ENCODE data around the gene RPS24.
A peak's percentile ranks its signal among the peaks of the same experiment; 100 is the strongest.

Gene RPS24

GRCh38 chr10:78045856-78046255 lies 12.2 kb downstream of the RPS24 start:
- no peak for TF ChIP-seq CTCF (IDR thresholded peaks at IDR 0.05; ENCODE audit: control extremely low read depth, extremely low read depth, low read depth, missing control alignments)
- POLR2A ChIA-PET = interaction anchor here (1.7 kb wide), 1 partner anchor 9 kb away, joined by 5 read pairs; no protein-coding TSS in a partner anchor

GRCh38 chr10:78046711-78047269 lies 13.1 kb downstream of the RPS24 start:
- CTCF ChIA-PET = interaction anchor here (0.9 to 7.2 kb wide), 26 partner anchors 8 to 1192 kb away, joined by 3 to 102 read pairs (median 4); partner anchors contain the start of gene POLR3A

More at GRCh38 chr10:78045856-78046255, 12.2 kb downstream of the RPS24 start:
- no peak for DNase-seq (ENCODE audit: extremely low spot score)
- CTCF ChIA-PET = interaction anchor here (1.3 to 7.2 kb wide), 8 partner anchors 9 to 1157 kb away, joined by 3 to 102 read pairs (median 8); no protein-coding TSS in a partner anchor

GRCh38 chr10:78047314-78047891 lies 13.7 kb downstream of the RPS24 start:
- TF ChIP-seq CTCF (IDR thresholded peaks at IDR 0.05; ENCODE audit: control extremely low read depth, extremely low read depth, low read depth, missing control alignments) = peak; percentile 90
- DNase-seq (ENCODE audit: extremely low spot score) = peak; percentile 65
- POLR2A ChIA-PET = interaction anchor here (1.0 kb wide), 1 partner anchor 11 kb away, joined by 3 read pairs; no protein-coding TSS in a partner anchor
- CTCF ChIA-PET = interaction anchor here (0.6 to 7.2 kb wide), 35 partner anchors 8 to 1191 kb away, joined by 3 to 102 read pairs (median 4); partner anchors contain the start of genes POLR3A and RPS24

More at GRCh38 chr10:78046711-78047269, 13.1 kb downstream of the RPS24 start:
- DNase-seq (ENCODE audit: extremely low spot score) = no peak
- no peak for TF ChIP-seq CTCF (IDR thresholded peaks at IDR 0.05; ENCODE audit: control extremely low read depth, extremely low read depth, low read depth, missing control alignments)
- POLR2A ChIA-PET = no interaction called here

GRCh38 chr10:78049851-78050250 lies 16.2 kb downstream of the RPS24 start:
- TF ChIP-seq CTCF (IDR thresholded peaks at IDR 0.05; ENCODE audit: control extremely low read depth, extremely low read depth, low read depth, missing control alignments) = no peak
- DNase-seq (ENCODE audit: extremely low spot score) = no peak
- CTCF ChIA-PET = interaction anchor here (1.5 to 7.2 kb wide), 4 partner anchors 9 to 1153 kb away, joined by 5 to 102 read pairs (median 6); no protein-coding TSS in a partner anchor
- POLR2A ChIA-PET = no interaction called here

GRCh38 chr10:78053211-78053868 lies 19.7 kb downstream of the RPS24 start:
- no peak for TF ChIP-seq CTCF (IDR thresholded peaks at IDR 0.05; ENCODE audit: control extremely low read depth, extremely low read depth, low read depth, missing control alignments)
- POLR2A ChIA-PET = no interaction called here
- DNase-seq (ENCODE audit: extremely low spot score) = no peak
- CTCF ChIA-PET = interaction anchor here (1.3 kb wide), 2 partner anchors 1141 to 1144 kb away, joined by 5 to 6 read pairs; no protein-coding TSS in a partner anchor

- TF ChIP-seq CTCF (IDR thresholded peaks at IDR 0.05; ENCODE audit: control extremely low read depth, extremely low read depth, low read depth, missing control alignments) = no peak
- DNase-seq (ENCODE audit: extremely low spot score) = no peak
- CTCF ChIA-PET = interaction anchor here (1.0 to 3.8 kb wide), 2 partner anchors 10 to 11 kb away, joined by 3 to 17 read pairs; no protein-coding TSS in a partner anchor
- POLR2A ChIA-PET = no interaction called here
These were observed 24.9 kb downstream of the RPS24 start for GRCh38 chr10:78058562-78058961.

All from GM10248 (cell line).